Liver (tissue), 3 donors: ENCODE data around the gene CFAP99.

Source experiments
- EGR1 ChIP-seq, 2 donors: IDR thresholded peaks; 2 replicates each; pipeline ENCODE4 v1.6.1; 2016 to 2018; ENCODE audit warnings: antibody characterized with exemption in 2 of 2, low read depth in 2 of 2
- FOXA1 ChIP-seq: IDR thresholded peaks from 2 replicates; pipeline ENCODE4 v1.6.1; 2016; ENCODE audit warnings: antibody characterized with exemption
- JUND ChIP-seq, 2 donors: IDR thresholded peaks; 2 replicates each; pipeline ENCODE4 v1.6.1; 2016; ENCODE audit warnings: antibody characterized with exemption in 2 of 2
- RAD21 ChIP-seq, 2 donors: IDR thresholded peaks; 2 replicates each; pipeline ENCODE4 v1.6.1; 2016; ENCODE audit warnings: antibody characterized with exemption in 2 of 2, mild to moderate bottlenecking in 2 of 2
- TAF1 ChIP-seq: conservative IDR thresholded peaks from 2 replicates; pipeline ENCODE4 v1.6.1; 2016; ENCODE audit warnings: antibody characterized with exemption, mild to moderate bottlenecking
- YY1 ChIP-seq: IDR thresholded peaks from 2 replicates; pipeline ENCODE4 v1.6.1; 2016; ENCODE audit warnings: antibody characterized with exemption, mild to moderate bottlenecking
- TF ChIP-seq, protein P1 (sequence below): fragments of 150-350 bp; IDR thresholded peaks from 2 replicates; pipeline ENCODE4 v1.5.1; 2017; ENCODE audit warnings: improper control_type of control experiment, low read depth, low read length; ENCODE audit not compliant: missing input control
- TF ChIP-seq, protein P2 (sequence below): IDR thresholded peaks from 2 replicates; pipeline ENCODE4 v1.6.1; 2016; ENCODE audit warnings: antibody characterized with exemption, mild to moderate bottlenecking
- TF ChIP-seq, protein P3 (sequence below): IDR thresholded peaks from 2 replicates; pipeline ENCODE4 v1.6.1; 2016; ENCODE audit warnings: antibody characterized with exemption
- TF ChIP-seq, protein P4 (sequence below): IDR thresholded peaks from 2 replicates; pipeline ENCODE4 v1.6.1; 2016; ENCODE audit warnings: antibody characterized with exemption
- TF ChIP-seq, protein P5 (sequence below): IDR thresholded peaks from 2 replicates; pipeline ENCODE4 v1.6.1; 2016; ENCODE audit warnings: antibody characterized with exemption
- donor health status: healthy.
- donor health status: healthy.

DNA sequence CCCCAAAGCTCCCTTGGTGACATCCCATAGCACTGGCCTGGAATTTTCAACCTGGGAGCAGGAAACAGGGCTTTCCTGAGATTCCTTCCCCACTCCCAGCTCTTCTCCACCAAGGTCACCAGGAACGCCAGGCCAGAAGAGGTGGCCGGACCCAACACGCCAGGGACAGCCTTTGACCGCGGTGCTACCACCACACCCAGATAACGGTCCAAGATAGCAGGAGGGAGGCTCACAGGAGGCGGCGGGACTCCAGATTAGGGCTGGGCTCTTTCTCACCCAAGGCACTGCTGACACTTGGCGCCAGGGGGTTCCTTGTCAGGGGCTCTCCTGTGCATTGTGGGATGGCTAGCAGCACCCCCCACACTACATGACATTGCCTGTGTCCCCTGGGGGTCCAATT, 23.2 kb upstream of the CFAP99 start:
- TF ChIP-seq, protein P1, sequence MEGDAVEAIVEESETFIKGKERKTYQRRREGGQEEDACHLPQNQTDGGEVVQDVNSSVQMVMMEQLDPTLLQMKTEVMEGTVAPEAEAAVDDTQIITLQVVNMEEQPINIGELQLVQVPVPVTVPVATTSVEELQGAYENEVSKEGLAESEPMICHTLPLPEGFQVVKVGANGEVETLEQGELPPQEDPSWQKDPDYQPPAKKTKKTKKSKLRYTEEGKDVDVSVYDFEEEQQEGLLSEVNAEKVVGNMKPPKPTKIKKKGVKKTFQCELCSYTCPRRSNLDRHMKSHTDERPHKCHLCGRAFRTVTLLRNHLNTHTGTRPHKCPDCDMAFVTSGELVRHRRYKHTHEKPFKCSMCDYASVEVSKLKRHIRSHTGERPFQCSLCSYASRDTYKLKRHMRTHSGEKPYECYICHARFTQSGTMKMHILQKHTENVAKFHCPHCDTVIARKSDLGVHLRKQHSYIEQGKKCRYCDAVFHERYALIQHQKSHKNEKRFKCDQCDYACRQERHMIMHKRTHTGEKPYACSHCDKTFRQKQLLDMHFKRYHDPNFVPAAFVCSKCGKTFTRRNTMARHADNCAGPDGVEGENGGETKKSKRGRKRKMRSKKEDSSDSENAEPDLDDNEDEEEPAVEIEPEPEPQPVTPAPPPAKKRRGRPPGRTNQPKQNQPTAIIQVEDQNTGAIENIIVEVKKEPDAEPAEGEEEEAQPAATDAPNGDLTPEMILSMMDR = no peak
- TF ChIP-seq, protein P2, sequence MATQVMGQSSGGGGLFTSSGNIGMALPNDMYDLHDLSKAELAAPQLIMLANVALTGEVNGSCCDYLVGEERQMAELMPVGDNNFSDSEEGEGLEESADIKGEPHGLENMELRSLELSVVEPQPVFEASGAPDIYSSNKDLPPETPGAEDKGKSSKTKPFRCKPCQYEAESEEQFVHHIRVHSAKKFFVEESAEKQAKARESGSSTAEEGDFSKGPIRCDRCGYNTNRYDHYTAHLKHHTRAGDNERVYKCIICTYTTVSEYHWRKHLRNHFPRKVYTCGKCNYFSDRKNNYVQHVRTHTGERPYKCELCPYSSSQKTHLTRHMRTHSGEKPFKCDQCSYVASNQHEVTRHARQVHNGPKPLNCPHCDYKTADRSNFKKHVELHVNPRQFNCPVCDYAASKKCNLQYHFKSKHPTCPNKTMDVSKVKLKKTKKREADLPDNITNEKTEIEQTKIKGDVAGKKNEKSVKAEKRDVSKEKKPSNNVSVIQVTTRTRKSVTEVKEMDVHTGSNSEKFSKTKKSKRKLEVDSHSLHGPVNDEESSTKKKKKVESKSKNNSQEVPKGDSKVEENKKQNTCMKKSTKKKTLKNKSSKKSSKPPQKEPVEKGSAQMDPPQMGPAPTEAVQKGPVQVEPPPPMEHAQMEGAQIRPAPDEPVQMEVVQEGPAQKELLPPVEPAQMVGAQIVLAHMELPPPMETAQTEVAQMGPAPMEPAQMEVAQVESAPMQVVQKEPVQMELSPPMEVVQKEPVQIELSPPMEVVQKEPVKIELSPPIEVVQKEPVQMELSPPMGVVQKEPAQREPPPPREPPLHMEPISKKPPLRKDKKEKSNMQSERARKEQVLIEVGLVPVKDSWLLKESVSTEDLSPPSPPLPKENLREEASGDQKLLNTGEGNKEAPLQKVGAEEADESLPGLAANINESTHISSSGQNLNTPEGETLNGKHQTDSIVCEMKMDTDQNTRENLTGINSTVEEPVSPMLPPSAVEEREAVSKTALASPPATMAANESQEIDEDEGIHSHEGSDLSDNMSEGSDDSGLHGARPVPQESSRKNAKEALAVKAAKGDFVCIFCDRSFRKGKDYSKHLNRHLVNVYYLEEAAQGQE = no peak
- TF ChIP-seq, protein P3, sequence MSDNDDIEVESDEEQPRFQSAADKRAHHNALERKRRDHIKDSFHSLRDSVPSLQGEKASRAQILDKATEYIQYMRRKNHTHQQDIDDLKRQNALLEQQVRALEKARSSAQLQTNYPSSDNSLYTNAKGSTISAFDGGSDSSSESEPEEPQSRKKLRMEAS = no peak
- no peak for TF ChIP-seq YY1
- TF ChIP-seq RAD21 (IDR thresholded peaks at IDR 0.05) = no peak
- no peak for TF ChIP-seq TAF1
- TF ChIP-seq JUND (IDR thresholded peaks at IDR 0.05) = no peak
- TF ChIP-seq, protein P4, sequence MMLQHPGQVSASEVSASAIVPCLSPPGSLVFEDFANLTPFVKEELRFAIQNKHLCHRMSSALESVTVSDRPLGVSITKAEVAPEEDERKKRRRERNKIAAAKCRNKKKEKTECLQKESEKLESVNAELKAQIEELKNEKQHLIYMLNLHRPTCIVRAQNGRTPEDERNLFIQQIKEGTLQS = no peak
- no peak for TF ChIP-seq FOXA1
- no peak for TF ChIP-seq EGR1 (IDR thresholded peaks at IDR 0.05; ENCODE audit: low read depth in 2 of 2)
- TF ChIP-seq, protein P5, sequence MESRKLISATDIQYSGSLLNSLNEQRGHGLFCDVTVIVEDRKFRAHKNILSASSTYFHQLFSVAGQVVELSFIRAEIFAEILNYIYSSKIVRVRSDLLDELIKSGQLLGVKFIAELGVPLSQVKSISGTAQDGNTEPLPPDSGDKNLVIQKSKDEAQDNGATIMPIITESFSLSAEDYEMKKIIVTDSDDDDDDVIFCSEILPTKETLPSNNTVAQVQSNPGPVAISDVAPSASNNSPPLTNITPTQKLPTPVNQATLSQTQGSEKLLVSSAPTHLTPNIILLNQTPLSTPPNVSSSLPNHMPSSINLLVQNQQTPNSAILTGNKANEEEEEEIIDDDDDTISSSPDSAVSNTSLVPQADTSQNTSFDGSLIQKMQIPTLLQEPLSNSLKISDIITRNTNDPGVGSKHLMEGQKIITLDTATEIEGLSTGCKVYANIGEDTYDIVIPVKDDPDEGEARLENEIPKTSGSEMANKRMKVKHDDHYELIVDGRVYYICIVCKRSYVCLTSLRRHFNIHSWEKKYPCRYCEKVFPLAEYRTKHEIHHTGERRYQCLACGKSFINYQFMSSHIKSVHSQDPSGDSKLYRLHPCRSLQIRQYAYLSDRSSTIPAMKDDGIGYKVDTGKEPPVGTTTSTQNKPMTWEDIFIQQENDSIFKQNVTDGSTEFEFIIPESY = no peak
